Activated CD4-positive, alpha-beta T cell treated with anti-CD3 and anti-CD28 coated beads for 24 hours (primary cell): ENCODE measurements around the gene ALG12.

Experiments
- DNase-seq, 2 donors: peaks; one replicate each; pipeline ENCODE4 v3.0.0-alpha.2; 2020; ENCODE audit warnings: low read depth in 2 of 2

ALG12 gene

GRCh38 chr22:49957826-49958365 is 39.7 kb upstream of the ALG12 start:
- DNase-seq, result no peak

- no peak for DNase-seq
Measured at GRCh38 chr22:49956914-49957825, 38.9 kb upstream of the ALG12 start.

DNA sequence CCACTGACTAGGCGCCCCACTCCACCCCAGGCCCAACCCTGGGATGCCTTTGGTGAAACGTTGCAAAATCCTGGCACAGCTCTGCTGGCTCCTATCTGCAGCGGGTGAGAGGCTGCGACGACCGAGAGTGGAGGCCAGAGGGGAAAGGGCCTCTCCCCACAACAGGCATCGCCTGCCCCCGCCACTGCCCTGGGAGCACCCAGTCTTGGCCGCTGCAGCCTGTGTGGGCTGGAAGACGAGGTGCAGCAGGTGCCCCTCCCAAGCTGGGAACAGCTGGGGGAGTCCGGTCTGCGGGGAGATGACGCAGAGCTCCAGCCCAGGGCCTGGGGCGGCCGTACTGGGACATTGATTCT is 38.2 kb upstream of the ALG12 start:
- DNase-seq, result no peak

- no peak for DNase-seq
Measured at GRCh38 chr22:49955581-49956417, 37.6 kb upstream of the ALG12 start.

DNA sequence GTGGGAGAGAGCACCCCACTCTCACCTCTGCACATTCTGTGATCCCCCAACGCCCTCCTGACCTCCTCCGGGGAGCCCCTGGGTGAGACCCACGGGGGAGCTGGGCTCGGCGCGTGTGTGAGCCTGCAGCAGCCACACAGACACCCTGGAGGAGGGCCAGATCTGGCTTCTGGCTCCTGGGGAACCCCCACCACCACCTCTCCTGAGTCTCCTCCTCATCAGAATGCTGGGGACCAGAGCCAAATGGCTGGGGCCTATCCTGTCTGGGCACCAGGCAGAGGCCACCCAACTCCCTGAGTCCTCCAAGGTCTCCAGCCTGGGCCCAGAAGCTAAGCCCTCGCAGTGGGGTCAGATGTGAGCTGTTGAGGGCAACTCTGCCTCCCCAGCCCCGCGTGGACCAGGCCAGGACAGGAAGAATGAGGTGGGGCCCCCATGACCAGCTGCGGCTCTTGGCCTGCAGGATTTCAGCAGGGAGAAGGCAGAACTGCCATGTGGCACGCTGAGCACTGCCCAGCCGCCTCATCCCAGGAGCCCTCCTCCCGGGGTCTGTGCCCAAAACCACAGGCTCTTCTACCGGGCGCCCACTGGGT is 36.8 kb upstream of the ALG12 start:
- no peak for DNase-seq

DNA sequence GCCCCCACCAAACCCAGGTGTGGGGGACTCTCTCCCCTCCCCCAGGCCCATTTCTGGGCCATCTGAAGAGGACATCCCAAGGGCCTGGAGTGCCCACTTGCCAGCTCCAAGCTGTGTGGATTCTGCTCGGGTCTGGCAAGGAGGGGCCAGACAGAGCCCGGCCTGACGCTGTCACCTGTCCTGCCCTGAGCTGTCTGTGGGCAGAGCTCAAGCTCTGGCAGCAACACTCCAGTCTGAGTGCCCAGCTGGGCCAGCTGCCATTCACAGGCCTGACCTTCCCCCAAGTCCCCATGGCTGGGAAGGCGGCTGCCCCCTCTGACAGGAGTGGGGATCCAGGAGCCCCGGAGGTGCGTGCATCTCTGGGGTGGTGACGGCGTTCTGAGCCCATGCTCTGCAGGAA is 36.1 kb upstream of the ALG12 start:
- DNase-seq, result no peak

- no peak for DNase-seq
Measured at GRCh38 chr22:49953680-49954344, 35.6 kb upstream of the ALG12 start.

DNA sequence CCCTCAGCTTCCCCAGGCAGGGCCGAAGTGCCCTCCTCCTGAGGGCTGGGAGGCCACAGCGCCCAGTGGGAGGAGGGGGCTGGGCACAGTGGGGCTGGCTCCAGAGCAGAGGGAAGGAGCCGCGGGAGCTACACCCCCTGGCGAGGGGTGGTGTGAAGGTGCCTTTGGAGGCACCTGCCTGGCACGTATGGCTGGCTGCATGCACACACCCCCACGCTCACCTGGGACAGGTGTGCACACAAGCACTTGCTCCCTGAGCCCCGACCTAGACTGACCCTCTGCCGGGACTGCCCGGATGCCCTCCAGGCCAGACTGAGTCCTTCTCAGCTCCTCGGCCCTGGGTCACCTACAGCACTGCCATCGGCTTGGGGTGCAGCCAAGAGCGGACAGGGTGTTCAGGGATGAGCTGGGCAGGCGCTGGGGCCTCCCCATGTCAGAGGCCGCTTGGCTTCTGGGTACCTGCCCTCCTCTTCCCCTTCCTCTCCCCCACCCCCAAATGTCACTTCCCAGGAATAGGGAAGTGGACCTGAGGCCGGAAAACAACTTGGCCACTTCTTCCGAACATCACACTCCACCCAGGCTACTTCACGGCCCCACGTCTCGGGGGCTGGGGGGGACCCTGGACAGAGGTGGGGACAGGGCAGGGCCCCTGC is 34.9 kb upstream of the ALG12 start:
- no peak for DNase-seq

GRCh38 chr22:49951986-49952896 is 34.0 kb upstream of the ALG12 start:
- DNase-seq, result no peak

- DNase-seq, result no peak
Measured at GRCh38 chr22:49951678-49951985, 33.4 kb upstream of the ALG12 start.

DNA sequence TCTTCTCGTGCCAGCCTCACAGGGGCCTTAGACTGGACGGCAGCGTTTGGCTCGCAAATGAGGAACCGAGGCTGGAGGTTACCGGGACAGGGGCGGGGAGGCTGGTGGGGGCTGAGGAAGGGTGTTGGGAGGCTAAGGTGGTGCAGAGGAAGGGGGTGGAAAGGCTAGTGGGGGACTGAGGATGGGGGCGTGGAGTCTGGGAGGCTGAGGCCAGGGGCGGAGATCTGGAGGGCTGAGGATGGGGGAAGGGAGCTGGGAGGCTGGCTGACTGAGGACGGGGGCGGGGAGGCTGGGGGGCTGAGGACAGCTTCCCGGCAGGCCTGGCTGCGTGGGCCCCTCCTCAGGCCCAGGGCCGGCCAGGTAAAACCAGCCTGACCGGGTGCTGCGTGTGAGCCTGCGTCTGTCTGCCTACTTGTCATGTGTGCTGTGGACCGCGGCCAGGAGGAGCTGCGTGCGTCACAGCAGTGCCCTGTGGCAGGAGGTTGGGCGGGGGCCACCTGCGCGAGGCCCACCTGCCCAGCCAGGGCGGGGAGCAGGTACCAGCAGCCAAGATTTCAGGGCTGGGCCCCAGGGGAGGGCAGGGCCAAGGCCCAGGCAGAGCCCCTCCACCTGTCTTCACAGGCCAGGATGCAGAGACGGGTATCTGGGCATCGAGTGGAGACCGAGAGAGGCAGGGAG is 32.9 kb upstream of the ALG12 start:
- DNase-seq, result no peak

- DNase-seq, result no peak
Measured at GRCh38 chr22:49950396-49950994, 32.3 kb upstream of the ALG12 start.

DNA sequence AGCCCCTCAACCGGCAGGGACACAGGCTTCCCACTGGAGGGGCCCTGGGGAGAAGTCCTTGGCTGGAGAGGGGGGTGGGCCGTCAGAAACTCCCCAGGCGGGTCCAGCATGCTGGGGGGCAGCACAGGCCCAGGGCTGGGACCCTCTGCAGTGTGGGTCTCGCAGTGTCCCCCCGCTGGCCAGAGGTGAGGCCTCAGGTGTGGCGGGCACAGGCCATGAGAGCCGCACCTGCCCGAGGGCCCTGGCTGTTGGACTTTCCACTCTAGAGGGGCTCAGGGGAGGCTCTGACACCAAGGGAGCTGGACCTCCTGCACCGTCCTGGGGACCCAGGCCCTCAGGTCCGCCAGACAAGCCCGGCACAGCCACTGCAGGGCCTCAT is 31.7 kb upstream of the ALG12 start:
- DNase-seq, result no peak

- no peak for DNase-seq
Measured at GRCh38 chr22:49948958-49949913, 31.0 kb upstream of the ALG12 start.

- no peak for DNase-seq
Measured at GRCh38 chr22:49948116-49948957, 30.1 kb upstream of the ALG12 start.

GRCh38 chr22:49947296-49947622 is 29.0 kb upstream of the ALG12 start:
- DNase-seq, result no peak

DNA sequence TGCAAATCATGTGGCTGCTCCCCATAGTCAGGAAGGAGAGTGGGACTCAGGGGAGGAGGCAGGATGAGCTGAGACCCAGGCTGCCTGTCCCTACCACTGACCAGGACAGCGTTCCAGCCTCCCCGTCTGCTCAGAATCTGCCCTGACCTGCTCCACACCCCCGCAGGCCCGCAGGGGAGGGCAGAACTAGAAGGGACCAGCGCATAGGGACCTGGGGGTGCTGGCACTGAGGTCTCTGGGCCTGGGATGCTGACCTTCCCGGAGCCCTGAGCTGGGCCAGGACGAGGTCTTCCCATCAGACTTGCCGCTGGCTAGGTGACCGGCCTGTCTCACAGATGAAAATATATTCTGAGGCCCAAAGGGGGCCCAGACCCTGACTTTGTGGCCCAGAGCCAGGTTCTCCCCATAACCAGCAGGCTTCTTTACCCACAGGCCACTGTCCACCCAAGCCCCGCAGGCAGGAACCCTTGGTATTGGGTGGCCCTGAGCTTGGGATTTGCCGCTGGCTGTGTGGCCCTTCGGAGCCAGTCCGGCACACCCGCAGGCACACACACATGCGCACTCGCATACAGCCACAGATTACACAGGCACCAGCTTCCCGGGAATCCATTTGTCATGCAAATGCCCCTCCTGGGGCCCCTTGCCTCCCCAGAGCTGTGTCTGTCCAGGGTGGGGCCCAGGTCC is 28.5 kb upstream of the ALG12 start:
- no peak for DNase-seq
